RWPE2 (cell line): Measurements from ENCODE around the gene CD82.
"Not testable (repeated sequence)": the region's sequence is repeated elsewhere in the genome, so short reads cannot be mapped to it uniquely, and the experiment has no call there.

Experiments
- ATAC-seq: fragments of 200-7000 bp; cut with Tn5 transposase; 3 replicates; pipeline ENCODE4 v1.9.1; 2021; ENCODE audit warnings: low read depth
- DNase-seq: peaks from one replicate; pipeline ENCODE4 v3.0.0-alpha.2; 2020; ENCODE audit warnings: low spot score
- H3K27ac ChIP-seq: fragments of 450-650 bp; 2 replicates; pipeline ENCODE4 v1.5.1; 2017; ENCODE audit warnings: mild to moderate bottlenecking; ENCODE audit not compliant: poor library complexity, severe bottlenecking
- H3K27me3 ChIP-seq: fragments of 250-450 bp; sonication (Bioruptor Pico); 2 replicates; pipeline ENCODE4 v1.5.1; 2021; ENCODE audit warnings: mild to moderate bottlenecking, moderate library complexity; ENCODE audit not compliant: insufficient read depth, poor library complexity, severe bottlenecking
- H3K36me3 ChIP-seq: fragments of 250-450 bp; sonication (Bioruptor Pico); 2 replicates; pipeline ENCODE4 v1.5.1; 2020; ENCODE audit warnings: low read depth, mild to moderate bottlenecking, moderate library complexity
- H3K4me1 ChIP-seq: fragments of 250-450 bp; sonication (Bioruptor Pico); 2 replicates; pipeline ENCODE4 v1.5.1; 2021; ENCODE audit warnings: mild to moderate bottlenecking, moderate library complexity; ENCODE audit not compliant: insufficient read depth, poor library complexity, severe bottlenecking
- H3K4me3 ChIP-seq: fragments of 250-450 bp; sonication (Bioruptor Pico); 2 replicates; pipeline ENCODE4 v1.5.1; 2021; ENCODE audit warnings: mild to moderate bottlenecking, moderate library complexity; ENCODE audit not compliant: severe bottlenecking
- H3K9me3 ChIP-seq: fragments of 250-450 bp; sonication (Bioruptor Pico); 2 replicates; pipeline ENCODE4 v1.5.1; 2021; ENCODE audit warnings: mild to moderate bottlenecking, moderate library complexity; ENCODE audit not compliant: severe bottlenecking
- CTCF ChIP-seq: fragments of 450-650 bp; IDR thresholded peaks from one replicate; pipeline ENCODE4 v1.5.1; 2017; ENCODE audit warnings: mild to moderate bottlenecking, moderate library complexity; ENCODE audit not compliant: poor library complexity, severe bottlenecking

Gene CD82

GRCh38 chr11:44643217-44643616 is 77.8 kb downstream of the CD82 start:
- H3K27me3 ChIP-seq: peaks cover 8% of the 10 kb centered on the region

GRCh38 chr11:44645827-44646226 is 80.4 kb downstream of the CD82 start:
- no peak for TF ChIP-seq CTCF
- Histone ChIP-seq H3K36me3 (no peaks in the 10 kb centered on the region), H3K27me3 (peaks cover 12% of the 10 kb centered on the region), H3K4me1 (no peaks in the 10 kb centered on the region), H3K9me3 (peaks cover 8% of the 10 kb centered on the region), H3K4me3 (no peak overlapping the region), H3K27ac (no peak overlapping the region)
- no peak for DNase-seq
- ATAC-seq: no peak

More at GRCh38 chr11:44643217-44643616, 77.8 kb downstream of the CD82 start:
- Histone ChIP-seq H3K36me3 (no peaks in the 10 kb centered on the region), H3K27ac (no peak overlapping the region), H3K9me3 (peaks cover 8% of the 10 kb centered on the region), H3K4me1 (peaks cover under 1% of the 10 kb centered on the region), H3K4me3 (no peak overlapping the region)
- TF ChIP-seq CTCF: no peak
- ATAC-seq: no peak
- no peak for DNase-seq

- not testable (repeated sequence) for H3K4me3 ChIP-seq, H3K36me3 ChIP-seq, H3K9me3 ChIP-seq, DNase-seq, H3K27ac ChIP-seq, ATAC-seq, H3K4me1 ChIP-seq
- H3K27me3 ChIP-seq: peaks cover 12% of the 10 kb centered on the region
These were observed 81.9 kb downstream of the CD82 start for GRCh38 chr11:44647255-44647955.

GRCh38 chr11:44648109-44648508 is 82.6 kb downstream of the CD82 start:
- H3K27ac ChIP-seq: no peak overlapping the region
- ATAC-seq: no peak
- no peak overlapping the region for H3K4me3 ChIP-seq
- H3K4me1 ChIP-seq: no peaks in the 10 kb centered on the region
- no peak for TF ChIP-seq CTCF
- H3K27me3 ChIP-seq: peaks cover 12% of the 10 kb centered on the region
- DNase-seq: no peak
- peaks cover 8% of the 10 kb centered on the region for H3K9me3 ChIP-seq
- no peaks in the 10 kb centered on the region for H3K36me3 ChIP-seq

GRCh38 chr11:44651535-44652155 is 86.2 kb downstream of the CD82 start:
- H3K27me3 ChIP-seq: peaks cover 12% of the 10 kb centered on the region

More at GRCh38 chr11:44651535-44652155, 86.2 kb downstream of the CD82 start:
- no peaks in the 10 kb centered on the region for H3K9me3 ChIP-seq
- H3K4me3 ChIP-seq: no peak overlapping the region
- H3K27ac ChIP-seq: no peak overlapping the region
- no peaks in the 10 kb centered on the region for H3K4me1 ChIP-seq
- TF ChIP-seq CTCF: no peak
- H3K36me3 ChIP-seq: no peaks in the 10 kb centered on the region
- DNase-seq (no peak), ATAC-seq (no peak; the same call in 2 of the 3 replicates)
